ENCODE measurements around the gene GRK4.

The GRK4 gene

GRCh38 chr4:3017504-3017903 lies 54.1 kb downstream of the GRK4 start:
- DNase-seq, result no peak

- no peak for DNase-seq
Measured at GRCh38 chr4:3019145-3019846, 55.9 kb downstream of the GRK4 start.

- no peak for DNase-seq
Measured at GRCh38 chr4:3021127-3021526, 57.8 kb downstream of the GRK4 start.

GRCh38 chr4:3021627-3022026 lies 58.3 kb downstream of the GRK4 start:
- no peak for DNase-seq

GRCh38 chr4:3022112-3022511 lies 58.7 kb downstream of the GRK4 start:
- DNase-seq, result no peak

GRCh38 chr4:3022651-3023050 lies 59.3 kb downstream of the GRK4 start:
- DNase-seq, result no peak

- DNase-seq, result no peak
Measured at GRCh38 chr4:3025881-3026280, 62.5 kb downstream of the GRK4 start.

- no peak for DNase-seq
Measured at GRCh38 chr4:3026540-3026939, 63.2 kb downstream of the GRK4 start.

GRCh38 chr4:3029464-3029863 lies 66.1 kb downstream of the GRK4 start:
- DNase-seq, result no peak

- DNase-seq, result peak; percentile 23
Measured at GRCh38 chr4:3030566-3031356, 67.4 kb downstream of the GRK4 start.

- DNase-seq, result peak; percentile 39
Measured at GRCh38 chr4:3031357-3032082, 68.1 kb downstream of the GRK4 start.

GRCh38 chr4:3034231-3034630 lies 70.9 kb downstream of the GRK4 start:
- DNase-seq, result no peak

GRCh38 chr4:3035249-3035648 lies 71.9 kb downstream of the GRK4 start:
- DNase-seq, result no peak

- no peak for DNase-seq
Measured at GRCh38 chr4:3035674-3036073, 72.3 kb downstream of the GRK4 start.

GRCh38 chr4:3036131-3036952 lies 73.0 kb downstream of the GRK4 start:
- DNase-seq, result no peak

- DNase-seq, result no peak
Measured at GRCh38 chr4:3037957-3038461, 74.6 kb downstream of the GRK4 start.

- no peak for DNase-seq
Measured at GRCh38 chr4:3039706-3040366, 76.5 kb downstream of the GRK4 start.

- DNase-seq, result no peak
Measured at GRCh38 chr4:3040452-3041191, 77.3 kb downstream of the GRK4 start.

- no peak for DNase-seq
Measured at GRCh38 chr4:3041192-3042142, 78.1 kb downstream of the GRK4 start.

- no peak for DNase-seq
Measured at GRCh38 chr4:3042226-3042625, 78.9 kb downstream of the GRK4 start.

Measured in NCI-H2029 (cell line).